HepG2 (cell line): ENCODE data around the gene CPAMD8. TPM values are rescaled to one million over a fixed set of nuclear protein-coding genes. Genes with fewer than 3 reads are reported as not detected.

Experiments
- HOXA9 ChIP-seq: sonication (generic); formaldehyde crosslinking; IDR thresholded peaks from 2 replicates; pipeline ENCODE4 v1.8.1; 2022; ENCODE audit warnings: missing genetic modification reagents, mild to moderate bottlenecking, moderate library complexity, borderline replicate concordance
- JUNB ChIP-seq: sonication (generic); formaldehyde crosslinking; IDR thresholded peaks from 2 replicates; pipeline ENCODE4 v1.8.0; 2022; ENCODE audit warnings: missing genetic modification reagents, mild to moderate bottlenecking, borderline replicate concordance
- KDM4B ChIP-seq: sonication (generic); formaldehyde crosslinking; IDR thresholded peaks from 2 replicates; pipeline ENCODE4 v1.4.0; 2020; ENCODE audit warnings: missing genetic modification reagents
- KDM5B ChIP-seq: sonication (generic); formaldehyde crosslinking; IDR thresholded peaks from 2 replicates; pipeline ENCODE4 v1.4.0; 2020; ENCODE audit warnings: missing genetic modification reagents, mild to moderate bottlenecking, borderline replicate concordance
- KMT2A ChIP-seq: sonication (generic); formaldehyde crosslinking; IDR thresholded peaks from 2 replicates; pipeline ENCODE4 v1.4.0; 2020; ENCODE audit warnings: missing genetic modification reagents
- NCOA2 ChIP-seq: sonication (generic); formaldehyde crosslinking; IDR thresholded peaks from 2 replicates; pipeline ENCODE4 v1.8.0; 2022; ENCODE audit warnings: inconsistent platforms
- PTBP1 ChIP-seq: fragments of 200-400 bp; formaldehyde crosslinking; IDR thresholded peaks from 2 replicates; pipeline ENCODE4 v1.6.1; 2018; ENCODE audit warnings: low read length, low read depth; ENCODE audit not compliant: poor library complexity, severe bottlenecking
- SALL2 ChIP-seq: sonication (generic); formaldehyde crosslinking; IDR thresholded peaks from 2 replicates; pipeline ENCODE4 v1.8.1; 2023; ENCODE audit warnings: mild to moderate bottlenecking, missing genetic modification reagents, inconsistent platforms
- STAG1 ChIP-seq: sonication (generic); formaldehyde crosslinking; IDR thresholded peaks from 2 replicates; pipeline ENCODE4 v1.4.0; 2020; ENCODE audit warnings: missing genetic modification reagents
- TRIM24 ChIP-seq: sonication (generic); formaldehyde crosslinking; IDR thresholded peaks from 2 replicates; pipeline ENCODE4 v1.8.0; 2022; ENCODE audit warnings: mild to moderate bottlenecking, missing genetic modification reagents
- XBP1 ChIP-seq: sonication (generic); formaldehyde crosslinking; IDR thresholded peaks from 2 replicates; pipeline ENCODE4 v1.5.0; 2020; ENCODE audit warnings: missing genetic modification reagents
- ZFX ChIP-seq: sonication (generic); formaldehyde crosslinking; IDR thresholded peaks from 2 replicates; pipeline ENCODE4 v1.4.0; 2020; ENCODE audit warnings: mild to moderate bottlenecking, low read depth, missing genetic modification reagents, moderate library complexity
- ZKSCAN8 ChIP-seq: IDR thresholded peaks from 2 replicates; pipeline ENCODE4 v1.6.1; 2016; ENCODE audit warnings: borderline replicate concordance, missing genetic modification reagents, missing compliant biosample characterization
- ZNF101 ChIP-seq: sonication (generic); formaldehyde crosslinking; IDR thresholded peaks from 2 replicates; pipeline ENCODE4 v1.4.0; 2020; ENCODE audit warnings: mild to moderate bottlenecking, low read depth, missing genetic modification reagents, borderline replicate concordance
- ZNF12 ChIP-seq: sonication (generic); formaldehyde crosslinking; IDR thresholded peaks from 2 replicates; pipeline ENCODE4 v1.5.0; 2020; ENCODE audit warnings: missing genetic modification reagents
- ZNF24 ChIP-seq: fragments of 450-650 bp; IDR thresholded peaks from 2 replicates; pipeline ENCODE4 v1.6.1; 2017; ENCODE audit warnings: antibody characterized with exemption, mild to moderate bottlenecking
- polyA plus RNA-seq, 8 experiments: library from polyadenylated mRNA; depleted of rRNA in 3 of 8; stranded (reverse) in 7 of 8; unstranded in 1 of 8; fragments of >200 nt; fragmentation: Illumina TruSeq in 4 of 8; extraction: Trizol in 4 of 8; gene quantifications; 2 replicates each; pipeline versions ENCODE4 v1.2.1 to v1.2.3, GENCODE V29; 2011 to 2016; ENCODE audit warnings: low read depth in 4 of 8, missing spikeins in 1 of 8, mixed read lengths in 1 of 8; ENCODE audit not compliant: insufficient read depth in 1 of 8
- total RNA-seq, 5 experiments: library from RNA; depleted of rRNA; stranded (reverse); fragments of >200 nt; fragmentation: Illumina TruSeq; extraction: Trizol; gene quantifications; 2 replicates each; pipeline ENCODE4 v1.2.3, GENCODE V29; 2016; ENCODE audit warnings: low read depth in 1 of 5
- TF ChIP-seq, protein P1 (sequence below): sonication (generic); formaldehyde crosslinking; IDR thresholded peaks from 2 replicates; pipeline ENCODE4 v1.4.0; 2020; ENCODE audit warnings: mild to moderate bottlenecking, low read depth, missing genetic modification reagents
- TF ChIP-seq, protein P2 (sequence below): sonication (generic); formaldehyde crosslinking; IDR thresholded peaks from 2 replicates; pipeline ENCODE4 v1.8.1; 2022; ENCODE audit warnings: low read depth, mild to moderate bottlenecking, missing genetic modification reagents
- TF ChIP-seq, protein P3 (sequence below): sonication (generic); formaldehyde crosslinking; IDR thresholded peaks from 2 replicates; pipeline ENCODE4 v1.4.0; 2020; ENCODE audit warnings: missing genetic modification reagents
- TF ChIP-seq, protein P4 (sequence below): sonication (generic); formaldehyde crosslinking; IDR thresholded peaks from 2 replicates; pipeline ENCODE4 v1.4.0; 2020; ENCODE audit warnings: mild to moderate bottlenecking, missing genetic modification reagents
- TF ChIP-seq, protein P5 (sequence below): sonication (generic); formaldehyde crosslinking; IDR thresholded peaks from 2 replicates; pipeline ENCODE4 v1.4.0; 2020; ENCODE audit warnings: missing genetic modification reagents

CPAMD8 gene
- total and polyA plus RNA-seq, 2 of the 13 experiments (the other 11 are each of a cell fraction or from before 2014, with no cell fraction given), result 0.29 to 0.34 TPM

DNA sequence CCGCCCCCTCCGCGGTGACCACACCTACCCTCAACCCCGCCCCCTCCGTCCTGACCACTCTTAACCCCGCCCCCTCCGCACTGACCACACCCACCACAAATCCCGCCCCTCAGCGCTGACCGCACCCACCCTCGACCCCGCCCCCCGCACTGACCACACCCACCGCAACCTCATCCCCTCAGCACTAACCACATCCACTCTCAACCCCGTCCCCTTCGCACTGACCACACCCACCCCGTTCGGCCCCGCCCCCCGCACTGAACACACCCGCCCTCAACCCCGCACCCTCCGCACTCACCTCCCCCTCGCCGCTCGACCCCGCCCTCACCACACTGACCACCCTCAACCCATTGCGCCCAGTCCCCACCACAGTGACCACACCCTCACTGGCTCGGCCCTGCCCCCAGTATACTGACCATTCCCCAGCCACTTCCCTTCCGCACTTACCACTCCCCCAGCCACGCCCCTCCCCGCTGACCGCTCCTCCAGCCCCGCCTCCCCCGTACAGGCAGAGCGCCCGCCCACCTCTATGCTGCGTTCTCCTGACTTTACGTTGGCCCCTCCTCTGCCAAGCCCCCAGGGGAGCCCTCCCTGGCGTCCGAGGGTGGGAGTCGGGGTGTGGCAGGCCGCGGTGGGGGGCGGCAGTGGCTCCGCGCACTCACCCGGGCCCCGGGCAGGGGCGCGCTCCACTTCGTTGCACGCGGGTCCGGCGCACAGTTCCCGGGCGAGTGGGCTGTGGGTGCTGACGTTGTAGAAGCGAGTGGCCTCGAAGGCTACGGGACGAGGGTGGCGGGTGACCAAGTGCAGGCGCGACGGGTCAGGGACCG, 129.4 kb downstream of the CPAMD8 start (continued):
- TF ChIP-seq STAG1, result no peak
- TF ChIP-seq, protein P1, sequence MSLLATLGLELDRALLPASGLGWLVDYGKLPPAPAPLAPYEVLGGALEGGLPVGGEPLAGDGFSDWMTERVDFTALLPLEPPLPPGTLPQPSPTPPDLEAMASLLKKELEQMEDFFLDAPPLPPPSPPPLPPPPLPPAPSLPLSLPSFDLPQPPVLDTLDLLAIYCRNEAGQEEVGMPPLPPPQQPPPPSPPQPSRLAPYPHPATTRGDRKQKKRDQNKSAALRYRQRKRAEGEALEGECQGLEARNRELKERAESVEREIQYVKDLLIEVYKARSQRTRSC (CRISPR knock-in tag), result no peak
- TF ChIP-seq SALL2 (CRISPR knock-in tag), result no peak
- TF ChIP-seq, protein P2, sequence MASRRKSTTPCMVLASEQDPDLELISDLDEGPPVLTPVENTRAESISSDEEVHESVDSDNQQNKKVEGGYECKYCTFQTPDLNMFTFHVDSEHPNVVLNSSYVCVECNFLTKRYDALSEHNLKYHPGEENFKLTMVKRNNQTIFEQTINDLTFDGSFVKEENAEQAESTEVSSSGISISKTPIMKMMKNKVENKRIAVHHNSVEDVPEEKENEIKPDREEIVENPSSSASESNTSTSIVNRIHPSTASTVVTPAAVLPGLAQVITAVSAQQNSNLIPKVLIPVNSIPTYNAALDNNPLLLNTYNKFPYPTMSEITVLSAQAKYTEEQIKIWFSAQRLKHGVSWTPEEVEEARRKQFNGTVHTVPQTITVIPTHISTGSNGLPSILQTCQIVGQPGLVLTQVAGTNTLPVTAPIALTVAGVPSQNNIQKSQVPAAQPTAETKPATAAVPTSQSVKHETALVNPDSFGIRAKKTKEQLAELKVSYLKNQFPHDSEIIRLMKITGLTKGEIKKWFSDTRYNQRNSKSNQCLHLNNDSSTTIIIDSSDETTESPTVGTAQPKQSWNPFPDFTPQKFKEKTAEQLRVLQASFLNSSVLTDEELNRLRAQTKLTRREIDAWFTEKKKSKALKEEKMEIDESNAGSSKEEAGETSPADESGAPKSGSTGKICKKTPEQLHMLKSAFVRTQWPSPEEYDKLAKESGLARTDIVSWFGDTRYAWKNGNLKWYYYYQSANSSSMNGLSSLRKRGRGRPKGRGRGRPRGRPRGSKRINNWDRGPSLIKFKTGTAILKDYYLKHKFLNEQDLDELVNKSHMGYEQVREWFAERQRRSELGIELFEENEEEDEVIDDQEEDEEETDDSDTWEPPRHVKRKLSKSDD (CRISPR knock-in tag), result peak; percentile 25; the same call in 1 of the 2 replicates
- no peak for TF ChIP-seq NCOA2
- no peak for TF ChIP-seq PTBP1
- TF ChIP-seq ZNF101 (CRISPR knock-in tag), result no peak
- no peak for TF ChIP-seq ZNF12 (CRISPR knock-in tag)
- TF ChIP-seq HOXA9, result no peak
- TF ChIP-seq KDM5B, result peak; percentile 24; the same call in 1 of the 2 replicates
- TF ChIP-seq ZNF24, result no peak
- no peak for TF ChIP-seq ZKSCAN8
- no peak for TF ChIP-seq TRIM24 (CRISPR knock-in tag)
- TF ChIP-seq JUNB, result no peak
- TF ChIP-seq, protein P3, sequence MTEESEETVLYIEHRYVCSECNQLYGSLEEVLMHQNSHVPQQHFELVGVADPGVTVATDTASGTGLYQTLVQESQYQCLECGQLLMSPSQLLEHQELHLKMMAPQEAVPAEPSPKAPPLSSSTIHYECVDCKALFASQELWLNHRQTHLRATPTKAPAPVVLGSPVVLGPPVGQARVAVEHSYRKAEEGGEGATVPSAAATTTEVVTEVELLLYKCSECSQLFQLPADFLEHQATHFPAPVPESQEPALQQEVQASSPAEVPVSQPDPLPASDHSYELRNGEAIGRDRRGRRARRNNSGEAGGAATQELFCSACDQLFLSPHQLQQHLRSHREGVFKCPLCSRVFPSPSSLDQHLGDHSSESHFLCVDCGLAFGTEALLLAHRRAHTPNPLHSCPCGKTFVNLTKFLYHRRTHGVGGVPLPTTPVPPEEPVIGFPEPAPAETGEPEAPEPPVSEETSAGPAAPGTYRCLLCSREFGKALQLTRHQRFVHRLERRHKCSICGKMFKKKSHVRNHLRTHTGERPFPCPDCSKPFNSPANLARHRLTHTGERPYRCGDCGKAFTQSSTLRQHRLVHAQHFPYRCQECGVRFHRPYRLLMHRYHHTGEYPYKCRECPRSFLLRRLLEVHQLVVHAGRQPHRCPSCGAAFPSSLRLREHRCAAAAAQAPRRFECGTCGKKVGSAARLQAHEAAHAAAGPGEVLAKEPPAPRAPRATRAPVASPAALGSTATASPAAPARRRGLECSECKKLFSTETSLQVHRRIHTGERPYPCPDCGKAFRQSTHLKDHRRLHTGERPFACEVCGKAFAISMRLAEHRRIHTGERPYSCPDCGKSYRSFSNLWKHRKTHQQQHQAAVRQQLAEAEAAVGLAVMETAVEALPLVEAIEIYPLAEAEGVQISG (CRISPR knock-in tag), result no peak
- TF ChIP-seq, protein P4, sequence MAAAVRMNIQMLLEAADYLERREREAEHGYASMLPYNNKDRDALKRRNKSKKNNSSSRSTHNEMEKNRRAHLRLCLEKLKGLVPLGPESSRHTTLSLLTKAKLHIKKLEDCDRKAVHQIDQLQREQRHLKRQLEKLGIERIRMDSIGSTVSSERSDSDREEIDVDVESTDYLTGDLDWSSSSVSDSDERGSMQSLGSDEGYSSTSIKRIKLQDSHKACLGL, result peak; percentile 53; the same call in 1 of the 2 replicates
- TF ChIP-seq XBP1, result no peak
- TF ChIP-seq, protein P5, sequence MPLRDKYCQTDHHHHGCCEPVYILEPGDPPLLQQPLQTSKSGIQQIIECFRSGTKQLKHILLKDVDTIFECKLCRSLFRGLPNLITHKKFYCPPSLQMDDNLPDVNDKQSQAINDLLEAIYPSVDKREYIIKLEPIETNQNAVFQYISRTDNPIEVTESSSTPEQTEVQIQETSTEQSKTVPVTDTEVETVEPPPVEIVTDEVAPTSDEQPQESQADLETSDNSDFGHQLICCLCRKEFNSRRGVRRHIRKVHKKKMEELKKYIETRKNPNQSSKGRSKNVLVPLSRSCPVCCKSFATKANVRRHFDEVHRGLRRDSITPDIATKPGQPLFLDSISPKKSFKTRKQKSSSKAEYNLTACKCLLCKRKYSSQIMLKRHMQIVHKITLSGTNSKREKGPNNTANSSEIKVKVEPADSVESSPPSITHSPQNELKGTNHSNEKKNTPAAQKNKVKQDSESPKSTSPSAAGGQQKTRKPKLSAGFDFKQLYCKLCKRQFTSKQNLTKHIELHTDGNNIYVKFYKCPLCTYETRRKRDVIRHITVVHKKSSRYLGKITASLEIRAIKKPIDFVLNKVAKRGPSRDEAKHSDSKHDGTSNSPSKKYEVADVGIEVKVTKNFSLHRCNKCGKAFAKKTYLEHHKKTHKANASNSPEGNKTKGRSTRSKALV (CRISPR knock-in tag), result peak; percentile 28; the same call in 1 of the 2 replicates
- no peak for TF ChIP-seq KDM4B
- no peak for TF ChIP-seq KMT2A (CRISPR knock-in tag)
- peak; percentile 34 for TF ChIP-seq ZFX
